ENCODE data around the gene HEG1. TPM values are rescaled to one million over a fixed set of nuclear protein-coding genes. Genes with fewer than 3 reads are reported as not detected.

The HEG1 gene
- total RNA-seq, 1 donor = 114 TPM

GRCh38 chr3:125058959-125059358 lies 3.2 kb upstream of the HEG1 start:
- TF ChIP-seq CTCF (IDR thresholded peaks at IDR 0.05; ENCODE audit: extremely low read depth, low read depth, low read length) = no peak
- H3K36me3 ChIP-seq (ENCODE audit: insufficient read depth, low read length) = no peaks in the 10 kb centered on the region
- H4K20me1 ChIP-seq (ENCODE audit: insufficient read depth, low read length) = no peaks in the 10 kb centered on the region
- no peaks in the 10 kb centered on the region for H3K27me3 ChIP-seq (ENCODE audit: insufficient read depth, low read length)
- H3K4me1 ChIP-seq (ENCODE audit: insufficient read depth, low read length) = peaks cover 51% of the 10 kb centered on the region
- no peak overlapping the region for H2AFZ ChIP-seq (ENCODE audit: low read length)
- no peak overlapping the region for H3K4me2 ChIP-seq (ENCODE audit: insufficient read depth, low read length)
- no peak overlapping the region for H3K4me3 ChIP-seq (ENCODE audit: insufficient read depth, low read length)
- no peak for DNase-seq (ENCODE audit: insufficient read length, low spot score, missing footprints)
- H3K27ac ChIP-seq (ENCODE audit: low read depth, low read length) = no peak overlapping the region
- no peaks in the 10 kb centered on the region for H3K9me3 ChIP-seq (ENCODE audit: low read depth, low read length)
- H3K79me2 ChIP-seq (ENCODE audit: insufficient read depth, low read length) = peaks cover 14% of the 10 kb centered on the region

GRCh38 chr3:125058529-125058928 lies 2.7 kb upstream of the HEG1 start:
- Histone ChIP-seq H3K9me3 (ENCODE audit: low read depth, low read length) (no peaks in the 10 kb centered on the region), H3K4me3 (ENCODE audit: insufficient read depth, low read length) (no peak overlapping the region), H3K4me2 (ENCODE audit: insufficient read depth, low read length) (no peak overlapping the region), H3K36me3 (ENCODE audit: insufficient read depth, low read length) (no peaks in the 10 kb centered on the region), H3K27ac (ENCODE audit: low read depth, low read length) (no peak overlapping the region), H3K4me1 (ENCODE audit: insufficient read depth, low read length) (peaks cover 52% of the 10 kb centered on the region), H2AFZ (ENCODE audit: low read length) (no peak overlapping the region), H4K20me1 (ENCODE audit: insufficient read depth, low read length) (no peaks in the 10 kb centered on the region), H3K27me3 (ENCODE audit: insufficient read depth, low read length) (no peaks in the 10 kb centered on the region), H3K79me2 (ENCODE audit: insufficient read depth, low read length) (peaks cover 18% of the 10 kb centered on the region)
- no peak for TF ChIP-seq CTCF (IDR thresholded peaks at IDR 0.05; ENCODE audit: extremely low read depth, low read depth, low read length)
- DNase-seq (ENCODE audit: insufficient read length, low spot score, missing footprints) = no peak

- peak; percentile 93 for DNase-seq (ENCODE audit: insufficient read length, low spot score, missing footprints)
- Histone ChIP-seq H3K4me3 (ENCODE audit: insufficient read depth, low read length) (no peak overlapping the region), H3K4me1 (ENCODE audit: insufficient read depth, low read length) (peaks cover 52% of the 10 kb centered on the region), H3K9me3 (ENCODE audit: low read depth, low read length) (no peaks in the 10 kb centered on the region), H2AFZ (ENCODE audit: low read length) (no peak overlapping the region), H3K36me3 (ENCODE audit: insufficient read depth, low read length) (peaks cover 3% of the 10 kb centered on the region), H3K4me2 (ENCODE audit: insufficient read depth, low read length) (peak overlapping the region; percentile 76), H3K27me3 (ENCODE audit: insufficient read depth, low read length) (no peaks in the 10 kb centered on the region), H3K27ac (ENCODE audit: low read depth, low read length) (peak overlapping the region; percentile 34), H4K20me1 (ENCODE audit: insufficient read depth, low read length) (no peaks in the 10 kb centered on the region), H3K79me2 (ENCODE audit: insufficient read depth, low read length) (peaks cover 27% of the 10 kb centered on the region)
- TF ChIP-seq CTCF (IDR thresholded peaks at IDR 0.05; ENCODE audit: extremely low read depth, low read depth, low read length) = no peak
These were observed 1.5 kb upstream of the HEG1 start for GRCh38 chr3:125057186-125057850.

GRCh38 chr3:125055331-125055912 lies 375 bp downstream of the HEG1 start:
- Histone ChIP-seq H3K4me3 (ENCODE audit: insufficient read depth, low read length) (peak overlapping the region; percentile 72), H3K27ac (ENCODE audit: low read depth, low read length) (peak overlapping the region; percentile 99), H2AFZ (ENCODE audit: low read length) (no peak overlapping the region), H3K36me3 (ENCODE audit: insufficient read depth, low read length) (peaks cover 13% of the 10 kb centered on the region), H3K4me1 (ENCODE audit: insufficient read depth, low read length) (peaks cover 51% of the 10 kb centered on the region), H4K20me1 (ENCODE audit: insufficient read depth, low read length) (peaks cover 15% of the 10 kb centered on the region), H3K27me3 (ENCODE audit: insufficient read depth, low read length) (no peaks in the 10 kb centered on the region), H3K79me2 (ENCODE audit: insufficient read depth, low read length) (peaks cover 42% of the 10 kb centered on the region), H3K4me2 (ENCODE audit: insufficient read depth, low read length) (peak overlapping the region; percentile 79), H3K9me3 (ENCODE audit: low read depth, low read length) (no peaks in the 10 kb centered on the region)
- DNase-seq (ENCODE audit: insufficient read length, low spot score, missing footprints) = peak; percentile 92
- TF ChIP-seq CTCF (IDR thresholded peaks at IDR 0.05; ENCODE audit: extremely low read depth, low read depth, low read length) = no peak
